BE2C (cell line): ENCODE data around the gene ASTN2. TPM values are rescaled to one million over a fixed set of nuclear protein-coding genes. Genes with fewer than 3 reads are reported as not detected.

ENCODE experiments used
- DNase-seq: peaks from one replicate; pipeline ENCODE4 v3.0.0-alpha.2; 2020
- H3K27me3 ChIP-seq: fragments of 250-450 bp; sonication (Bioruptor Pico); 2 replicates; pipeline ENCODE4 v1.5.1; 2020; ENCODE audit warnings: mild to moderate bottlenecking
- H3K36me3 ChIP-seq: fragments of 250-450 bp; sonication (Bioruptor Pico); 2 replicates; pipeline ENCODE4 v1.5.1; 2020; ENCODE audit warnings: mild to moderate bottlenecking
- H3K4me1 ChIP-seq: fragments of 250-450 bp; sonication (Bioruptor Pico); 2 replicates; pipeline ENCODE4 v1.5.1; 2020
- H3K4me3 ChIP-seq: 2 replicates; pipeline ENCODE4 v1.5.1; 2011; ENCODE audit warnings: low read depth, low read length
- H3K9me3 ChIP-seq: fragments of 250-450 bp; sonication (Bioruptor Pico); 2 replicates; pipeline ENCODE4 v1.5.1; 2020
- CTCF ChIP-seq: IDR thresholded peaks from 2 replicates; pipeline ENCODE4 v1.5.1; 2012; ENCODE audit warnings: mild to moderate bottlenecking, low read depth, low read length
- polyA plus RNA-seq: library from polyadenylated mRNA; unstranded; fragments of >200 nt; gene quantifications from one replicate; pipeline ENCODE4 v1.2.1, GENCODE V29; 2012; ENCODE audit warnings: low read depth, missing spikeins; ENCODE audit not compliant: insufficient read length, insufficient read depth

The ASTN2 gene
- polyA plus RNA-seq = 53.7 TPM

- H3K4me3 ChIP-seq = peak within 1 kb of the TSS; percentile 81
- peaks cover 19% of the 10 kb centered on the region for H3K36me3 ChIP-seq
- no peak for TF ChIP-seq CTCF
- H3K27me3 ChIP-seq = no peaks in the 10 kb centered on the region
- H3K4me1 ChIP-seq = peaks cover 17% of the 10 kb centered on the region
- no peaks in the 10 kb centered on the region for H3K9me3 ChIP-seq
- peak; percentile 75 for DNase-seq
These were observed at the start of gene ASTN2 for GRCh38 chr9:117414906-117415331. TSS of gene ASTN2 (minus strand) at chr9:117415057. CDS start at chr9:117414938, 119 bp downstream.

DNA sequence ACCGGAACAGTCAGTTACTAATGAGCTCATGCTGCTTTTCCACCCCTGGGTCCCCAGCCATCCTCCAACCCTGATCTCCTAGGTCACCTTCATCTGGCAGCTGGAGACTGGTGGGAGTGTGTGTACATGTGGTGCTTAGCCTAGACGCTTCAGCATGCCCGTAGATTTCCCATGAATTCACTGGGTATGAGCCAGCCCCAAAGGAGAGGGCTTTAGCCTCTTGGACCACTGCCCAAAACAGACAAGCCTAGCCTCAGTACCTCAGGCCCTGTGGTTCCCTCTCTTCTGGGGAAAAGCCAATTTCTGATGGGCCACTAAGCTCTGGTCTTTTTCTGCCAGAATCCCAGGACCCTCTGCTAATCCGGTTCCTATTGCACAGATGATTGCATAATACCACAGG lies 48.0 kb upstream of the ASTN2 start:
- no peak overlapping the region for H3K4me3 ChIP-seq
- no peaks in the 10 kb centered on the region for H3K9me3 ChIP-seq
- TF ChIP-seq CTCF = no peak
- H3K27me3 ChIP-seq = no peaks in the 10 kb centered on the region
- H3K4me1 ChIP-seq = no peaks in the 10 kb centered on the region; the same call in 1 of the 2 replicates
- H3K36me3 ChIP-seq = no peaks in the 10 kb centered on the region
- no peak for DNase-seq

DNA sequence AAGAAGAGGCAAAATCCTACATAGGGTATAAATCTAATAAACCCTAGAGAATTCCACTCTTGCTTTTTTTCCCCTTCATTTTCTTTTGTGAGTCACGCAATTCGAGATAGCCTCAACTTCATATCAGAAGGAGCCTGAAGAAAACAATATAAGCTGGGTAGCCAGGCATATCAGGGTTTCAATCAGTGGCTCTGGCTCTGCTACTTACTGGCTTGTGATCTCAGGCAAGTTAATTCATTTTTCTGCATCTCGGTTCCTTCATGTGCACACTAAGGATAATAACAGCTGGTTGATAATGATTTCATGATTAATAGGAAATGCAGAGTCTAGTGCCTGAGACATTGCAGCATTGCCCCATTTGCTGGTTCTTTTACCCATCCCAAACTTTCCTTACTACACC lies 46.5 kb upstream of the ASTN2 start:
- no peaks in the 10 kb centered on the region for H3K27me3 ChIP-seq
- no peak for TF ChIP-seq CTCF
- no peak overlapping the region for H3K4me3 ChIP-seq
- H3K4me1 ChIP-seq = no peaks in the 10 kb centered on the region; the same call in 1 of the 2 replicates
- H3K9me3 ChIP-seq = no peaks in the 10 kb centered on the region
- no peaks in the 10 kb centered on the region; the same call in 1 of the 2 replicates for H3K36me3 ChIP-seq
- peak; percentile 44 for DNase-seq

DNA sequence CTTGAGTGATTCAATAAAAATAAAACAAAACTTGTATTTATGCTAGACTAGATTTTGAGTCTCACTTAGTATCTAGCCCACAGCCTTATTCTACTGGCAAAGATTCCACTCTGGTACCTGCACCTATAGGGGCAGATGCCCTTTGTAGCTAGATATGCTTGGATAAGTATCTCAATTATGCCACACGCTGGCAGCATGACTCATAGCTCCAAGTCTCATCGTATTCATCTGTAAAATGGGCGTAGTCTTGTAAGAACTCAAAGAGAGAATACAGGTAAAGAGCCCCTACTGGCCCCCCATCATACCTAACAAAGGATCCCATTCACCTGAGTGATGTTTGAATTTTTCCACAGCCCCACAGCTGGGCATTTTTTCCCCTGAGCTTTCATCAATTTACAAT lies 45.9 kb upstream of the ASTN2 start:
- Histone ChIP-seq H3K9me3 (no peaks in the 10 kb centered on the region), H3K4me3 (no peak overlapping the region), H3K27me3 (no peaks in the 10 kb centered on the region), H3K4me1 (no peaks in the 10 kb centered on the region; the same call in 1 of the 2 replicates), H3K36me3 (no peaks in the 10 kb centered on the region; the same call in 1 of the 2 replicates)
- no peak for DNase-seq
- no peak for TF ChIP-seq CTCF

DNA sequence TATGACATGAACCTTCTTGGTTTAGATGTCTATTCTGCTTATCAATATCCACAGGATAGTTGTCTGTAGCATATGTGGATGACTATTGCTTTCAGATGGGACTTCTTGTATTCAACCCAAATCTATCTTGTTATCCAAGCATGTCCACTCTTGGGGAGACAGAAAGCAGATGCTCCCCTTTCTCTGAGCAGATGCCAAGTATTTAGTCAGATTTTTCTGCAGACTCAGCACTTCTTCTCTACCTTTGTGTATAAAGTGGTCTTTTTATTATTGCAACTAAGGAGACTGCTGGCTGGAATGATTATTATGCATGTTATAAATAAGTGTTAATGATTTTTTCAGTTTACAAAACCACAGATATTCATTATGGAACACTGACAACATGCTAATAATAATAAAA lies 45.1 kb upstream of the ASTN2 start:
- no peaks in the 10 kb centered on the region for H3K9me3 ChIP-seq
- H3K4me1 ChIP-seq = no peaks in the 10 kb centered on the region; the same call in 1 of the 2 replicates
- no peaks in the 10 kb centered on the region; the same call in 1 of the 2 replicates for H3K36me3 ChIP-seq
- H3K4me3 ChIP-seq = no peak overlapping the region
- H3K27me3 ChIP-seq = no peaks in the 10 kb centered on the region
- no peak for DNase-seq
- no peak for TF ChIP-seq CTCF

- no peak for TF ChIP-seq CTCF
- no peak for DNase-seq
- Histone ChIP-seq H3K36me3 (no peaks in the 10 kb centered on the region; the same call in 1 of the 2 replicates), H3K9me3 (no peaks in the 10 kb centered on the region), H3K27me3 (no peaks in the 10 kb centered on the region), H3K4me3 (no peak overlapping the region), H3K4me1 (no peaks in the 10 kb centered on the region; the same call in 1 of the 2 replicates)
These were observed 43.2 kb upstream of the ASTN2 start for GRCh38 chr9:117458066-117458465.
